Activated B cell treated with CpG ODN at 0.5 μM for 24 hours (primary cell): ENCODE data around the gene ABT1. TPM values are rescaled to one million over a fixed set of nuclear protein-coding genes. Genes with fewer than 3 reads are reported as not detected.

Experiments
- ATAC-seq: fragments of 200-7000 bp; cut with Tn5 transposase; one replicate; pipeline ENCODE4 v1.10.0; 2021; ENCODE audit warnings: low read depth, mild to moderate bottlenecking, moderate library complexity
- CTCF ChIA-PET: fragments of 350-600 bp; sonication (Branson Sonifier 250); formaldehyde crosslinking; loops from one replicate; lab custom pipeline; 2021; ENCODE audit warnings: antibody characterized with exemption; lab: Charles Lee
- POLR2A ChIA-PET: fragments of 350-600 bp; sonication (Branson Sonifier 250); formaldehyde crosslinking; loops from one replicate; lab custom pipeline; 2021; ENCODE audit warnings: antibody characterized with exemption; lab: Charles Lee
- DNase-seq: peaks from one replicate; pipeline ENCODE4 v3.0.0; 2022
- H3K27ac Mint-ChIP-seq: one replicate; pipeline ENCODE4 v1.8.0; 2020; ENCODE audit warnings: mixed read lengths
- H3K27me3 Mint-ChIP-seq: one replicate; pipeline ENCODE4 v1.8.0; 2021; ENCODE audit warnings: mixed read lengths
- H3K36me3 Mint-ChIP-seq: one replicate; pipeline ENCODE4 v1.8.0; 2021; ENCODE audit warnings: low read depth, mixed read lengths
- H3K4me1 Mint-ChIP-seq: one replicate; pipeline ENCODE4 v1.8.0; 2021; ENCODE audit warnings: mixed read lengths
- H3K4me3 Mint-ChIP-seq: one replicate; pipeline ENCODE4 v1.8.0; 2020; ENCODE audit warnings: mild to moderate bottlenecking, mixed read lengths
- H3K9me3 Mint-ChIP-seq: one replicate; pipeline ENCODE4 v1.8.0; 2020; ENCODE audit warnings: mixed read lengths
- intact Hi-C: fragments of 100-400 bp; cut with micrococcal nuclease; formaldehyde crosslinking; loops from one replicate; pipeline ENCODE4 v1.15.1; 2024
- total RNA-seq: library from RNA; stranded (reverse); gene quantifications from 2 replicates; pipeline ENCODE4 v1.2.3, GENCODE V29; 2022
- TF ChIP-seq, protein P1 (sequence below): fragments of 200-600 bp; IDR thresholded peaks from one replicate; pipeline ENCODE4 v1.8.0; 2022; ENCODE audit warnings: antibody characterized with exemption, mild to moderate bottlenecking

ABT1 gene
- total RNA-seq, 1 donor from 2014 or later: 30.7 TPM

DNA sequence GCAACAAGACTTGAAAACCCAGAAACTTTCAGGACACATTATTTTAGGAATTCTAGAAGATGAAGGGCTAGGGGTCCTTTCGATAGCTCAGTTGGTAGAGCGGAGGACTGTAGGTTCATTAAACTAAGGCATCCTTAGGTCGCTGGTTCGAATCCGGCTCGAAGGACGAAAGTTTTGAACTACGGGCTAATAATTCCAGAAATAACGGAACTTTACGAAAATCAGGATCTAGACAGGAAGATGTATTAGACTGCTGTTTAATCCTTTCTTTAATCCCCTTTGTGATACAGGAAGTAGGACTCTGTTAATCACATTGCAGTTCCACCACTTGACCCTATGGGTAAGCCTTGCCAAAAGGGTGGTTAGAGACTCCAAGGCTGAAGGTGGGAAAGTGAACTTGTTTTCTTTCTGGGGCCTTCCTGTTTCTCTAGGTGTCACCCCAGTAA, 21.2 kb upstream of the ABT1 start:
- ATAC-seq (no peak), DNase-seq (no peak)
- Mint-ChIP-seq H3K4me1 (peaks cover 26% of the 10 kb centered on the region), H3K36me3 (no peaks in the 10 kb centered on the region), H3K27ac (no peak overlapping the region), H3K27me3 (no peaks in the 10 kb centered on the region), H3K4me3 (no peak overlapping the region), H3K9me3 (peaks cover 15% of the 10 kb centered on the region)
- ChIA-PET CTCF (interaction anchor here (0.9 kb wide), 1 partner anchor 20 kb away, joined by 5 read pairs; no protein-coding TSS in a partner anchor), POLR2A (no interaction called here)
- TF ChIP-seq, protein P1, sequence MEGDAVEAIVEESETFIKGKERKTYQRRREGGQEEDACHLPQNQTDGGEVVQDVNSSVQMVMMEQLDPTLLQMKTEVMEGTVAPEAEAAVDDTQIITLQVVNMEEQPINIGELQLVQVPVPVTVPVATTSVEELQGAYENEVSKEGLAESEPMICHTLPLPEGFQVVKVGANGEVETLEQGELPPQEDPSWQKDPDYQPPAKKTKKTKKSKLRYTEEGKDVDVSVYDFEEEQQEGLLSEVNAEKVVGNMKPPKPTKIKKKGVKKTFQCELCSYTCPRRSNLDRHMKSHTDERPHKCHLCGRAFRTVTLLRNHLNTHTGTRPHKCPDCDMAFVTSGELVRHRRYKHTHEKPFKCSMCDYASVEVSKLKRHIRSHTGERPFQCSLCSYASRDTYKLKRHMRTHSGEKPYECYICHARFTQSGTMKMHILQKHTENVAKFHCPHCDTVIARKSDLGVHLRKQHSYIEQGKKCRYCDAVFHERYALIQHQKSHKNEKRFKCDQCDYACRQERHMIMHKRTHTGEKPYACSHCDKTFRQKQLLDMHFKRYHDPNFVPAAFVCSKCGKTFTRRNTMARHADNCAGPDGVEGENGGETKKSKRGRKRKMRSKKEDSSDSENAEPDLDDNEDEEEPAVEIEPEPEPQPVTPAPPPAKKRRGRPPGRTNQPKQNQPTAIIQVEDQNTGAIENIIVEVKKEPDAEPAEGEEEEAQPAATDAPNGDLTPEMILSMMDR: no peak
- intact Hi-C loops: loop anchor here (10.0 kb wide), 1 partner anchor 1109 kb away; no protein-coding TSS in a partner anchor

DNA sequence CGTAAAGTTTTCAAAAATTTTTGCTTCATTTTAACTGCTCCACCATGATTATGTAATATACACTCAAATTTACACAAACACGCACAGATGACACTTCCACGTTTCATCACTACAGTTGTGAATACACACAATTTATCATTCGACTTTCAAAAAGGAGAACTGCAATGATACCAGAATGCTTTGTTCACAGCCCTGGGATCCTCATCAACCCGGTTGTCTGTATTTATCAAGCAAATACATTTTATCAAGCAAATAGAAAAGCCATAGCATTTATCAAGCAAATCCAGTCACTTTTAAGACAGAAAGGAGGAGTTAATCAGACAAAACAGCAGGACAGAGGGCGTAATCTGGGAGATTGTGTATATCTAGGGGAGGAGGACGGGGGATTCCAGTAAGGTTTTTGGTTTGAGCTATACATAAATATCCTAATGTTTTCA, 20.3 kb upstream of the ABT1 start:
- Mint-ChIP-seq H3K27me3 (no peaks in the 10 kb centered on the region), H3K4me3 (peak overlapping the region; percentile 73), H3K27ac (peak overlapping the region; percentile 32), H3K4me1 (peaks cover 26% of the 10 kb centered on the region), H3K9me3 (peaks cover 15% of the 10 kb centered on the region), H3K36me3 (no peaks in the 10 kb centered on the region)
- intact Hi-C loops: loop anchor here (10.0 kb wide), 1 partner anchor 1108 kb away; no protein-coding TSS in a partner anchor
- CTCF ChIA-PET: interaction anchor here (1.2 kb wide), 1 partner anchor 19 kb away, joined by 7 read pairs; no protein-coding TSS in a partner anchor
- no peak for ATAC-seq
- POLR2A ChIA-PET: interaction anchor here (1.5 to 2.5 kb wide), 2 partner anchors 17 to 39 kb away, joined by 8 to 15 read pairs; partner anchors contain the start of gene HMGN4
- TF ChIP-seq, protein P1: no peak
- DNase-seq: no peak

DNA sequence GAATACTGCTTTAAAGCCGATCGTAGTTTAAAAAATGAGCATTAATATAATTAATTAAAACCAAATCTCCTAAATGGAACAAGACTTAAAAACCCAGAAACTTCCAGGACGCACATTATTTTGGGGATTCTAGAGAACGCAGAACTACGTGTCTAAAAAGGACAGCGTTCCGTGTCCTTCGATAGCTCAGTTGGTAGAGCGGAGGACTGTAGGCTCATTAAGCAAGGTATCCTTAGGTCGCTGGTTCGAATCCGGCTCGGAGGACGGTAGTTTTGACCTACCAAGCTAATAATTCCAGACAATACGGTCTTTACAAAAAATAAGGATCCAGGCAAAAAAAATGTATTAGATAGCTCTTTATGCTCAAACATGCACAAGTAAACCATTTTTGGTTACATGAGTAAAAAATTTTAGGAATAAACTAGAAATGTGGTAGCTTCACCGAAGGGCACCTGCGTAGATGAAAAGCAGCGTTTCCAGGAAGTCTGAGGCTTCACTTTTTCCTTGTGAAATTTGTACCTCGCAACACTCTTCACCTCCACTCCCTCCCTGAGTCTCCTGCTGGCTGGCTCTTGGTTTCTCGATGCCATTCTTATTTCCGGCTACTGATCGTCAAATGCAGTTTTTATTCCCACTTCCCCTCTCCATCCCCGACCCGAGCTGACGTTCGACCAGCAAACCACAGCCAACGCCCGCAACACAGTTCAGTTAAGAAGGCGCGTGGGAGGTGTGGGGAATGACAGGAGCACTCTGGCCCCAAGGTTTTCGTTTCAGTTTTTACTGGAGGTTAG, 19.6 kb upstream of the ABT1 start:
- intact Hi-C loops: loop anchor here (1.0 to 10.0 kb wide), 2 partner anchors 19 to 1108 kb away; partner anchors contain the start of gene ABT1
- peaks cover 15% of the 10 kb centered on the region for H3K9me3 Mint-ChIP-seq
- peak overlapping the region; percentile 73 for H3K4me3 Mint-ChIP-seq
- TF ChIP-seq, protein P1: no peak
- DNase-seq (no peak), ATAC-seq (peak; percentile 55)
- H3K36me3 Mint-ChIP-seq: no peaks in the 10 kb centered on the region
- POLR2A ChIA-PET: interaction anchor here (1.1 to 2.5 kb wide), 3 partner anchors 12 to 39 kb away, joined by 3 to 15 read pairs (median 8); partner anchors contain the start of gene HMGN4
- H3K4me1 Mint-ChIP-seq: peaks cover 19% of the 10 kb centered on the region
- H3K27ac Mint-ChIP-seq: peak overlapping the region; percentile 21
- no peaks in the 10 kb centered on the region for H3K27me3 Mint-ChIP-seq
- CTCF ChIA-PET: interaction anchor here (1.2 kb wide), 1 partner anchor 19 kb away, joined by 7 read pairs; no protein-coding TSS in a partner anchor

DNA sequence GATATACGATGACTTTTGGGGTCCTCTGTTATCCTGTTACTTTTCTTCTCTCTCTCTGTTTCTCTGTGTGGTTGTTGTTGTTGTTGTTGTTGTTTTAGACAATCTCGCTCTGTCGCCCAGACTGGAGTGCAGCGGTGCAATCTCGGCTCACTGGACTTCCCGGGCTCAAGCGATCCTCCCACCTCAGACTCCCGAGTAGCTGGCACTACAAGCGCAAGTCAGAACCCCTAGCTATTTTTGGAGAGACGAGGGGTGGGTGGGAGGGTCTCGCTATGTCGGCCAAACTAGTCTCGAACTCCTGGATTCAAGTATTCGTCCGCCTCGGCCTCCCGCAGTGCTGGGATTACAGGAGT, 19.1 kb upstream of the ABT1 start:
- TF ChIP-seq, protein P1: no peak
- Mint-ChIP-seq H3K9me3 (peaks cover 15% of the 10 kb centered on the region), H3K27ac (no peak overlapping the region), H3K36me3 (no peaks in the 10 kb centered on the region), H3K27me3 (no peaks in the 10 kb centered on the region), H3K4me3 (peak overlapping the region; percentile 73), H3K4me1 (peaks cover 16% of the 10 kb centered on the region)
- DNase-seq (no peak), ATAC-seq (no peak)
- ChIA-PET POLR2A (interaction anchor here (1.1 to 2.5 kb wide), 3 partner anchors 12 to 40 kb away, joined by 3 to 15 read pairs (median 8); partner anchors contain the start of gene HMGN4), CTCF (interaction anchor here (1.2 to 1.4 kb wide), 2 partner anchors 8 to 18 kb away, joined by 3 to 7 read pairs; no protein-coding TSS in a partner anchor)
- intact Hi-C loops: loop anchor here (1.0 to 10.0 kb wide), 2 partner anchors 19 to 1107 kb away; partner anchors contain the start of gene ABT1
